ENCODE measurements around the gene PROSER2.
"Not testable (repeated sequence)": the region's sequence is repeated elsewhere in the genome, so short reads cannot be mapped to it uniquely, and the experiment has no call there.

Gene PROSER2

GRCh38 chr10:11886138-11886474, 63.0 kb downstream of the PROSER2 start:
- DNase-seq (ENCODE audit: low read depth): no peak

- no peak for DNase-seq (ENCODE audit: low read depth)
Observed at GRCh38 chr10:11886851-11887250, 63.7 kb downstream of the PROSER2 start.

GRCh38 chr10:11887381-11888227, 64.4 kb downstream of the PROSER2 start:
- no peak for DNase-seq (ENCODE audit: low read depth)

- not testable (repeated sequence) for DNase-seq (ENCODE audit: low read depth)
Observed at GRCh38 chr10:11889263-11889662, 66.1 kb downstream of the PROSER2 start.

- no peak for DNase-seq (ENCODE audit: low read depth)
Observed at GRCh38 chr10:11891776-11892486, 68.8 kb downstream of the PROSER2 start.

GRCh38 chr10:11893749-11894278, 70.7 kb downstream of the PROSER2 start:
- DNase-seq (ENCODE audit: low read depth): no peak

GRCh38 chr10:11894381-11895107, 71.4 kb downstream of the PROSER2 start:
- DNase-seq (ENCODE audit: low read depth): no peak

GRCh38 chr10:11895108-11895466, 71.9 kb downstream of the PROSER2 start:
- DNase-seq (ENCODE audit: low read depth): no peak

- no peak for DNase-seq (ENCODE audit: low read depth)
Observed at GRCh38 chr10:11895598-11895997, 72.4 kb downstream of the PROSER2 start.

- no peak for DNase-seq (ENCODE audit: low read depth)
Observed at GRCh38 chr10:11896549-11897200, 73.5 kb downstream of the PROSER2 start.

- DNase-seq (ENCODE audit: low read depth): no peak
Observed at GRCh38 chr10:11898033-11898371, 74.8 kb downstream of the PROSER2 start.

- DNase-seq (ENCODE audit: low read depth): no peak
Observed at GRCh38 chr10:11898372-11899066, 75.4 kb downstream of the PROSER2 start.

- DNase-seq (ENCODE audit: low read depth): no peak
Observed at GRCh38 chr10:11899067-11899876, 76.1 kb downstream of the PROSER2 start.

GRCh38 chr10:11901036-11901301, 77.8 kb downstream of the PROSER2 start:
- no peak for DNase-seq (ENCODE audit: low read depth)

GRCh38 chr10:11901454-11901832, 78.3 kb downstream of the PROSER2 start:
- no peak for DNase-seq (ENCODE audit: low read depth)

- no peak for DNase-seq (ENCODE audit: low read depth)
Observed at GRCh38 chr10:11901833-11902475, 78.8 kb downstream of the PROSER2 start.

GRCh38 chr10:11902646-11903045, 79.5 kb downstream of the PROSER2 start:
- no peak for DNase-seq (ENCODE audit: low read depth)

GRCh38 chr10:11906714-11907113, 83.6 kb downstream of the PROSER2 start:
- no peak for DNase-seq (ENCODE audit: low read depth)

GRCh38 chr10:11907914-11908313, 84.8 kb downstream of the PROSER2 start:
- DNase-seq (ENCODE audit: low read depth): no peak

- DNase-seq (ENCODE audit: low read depth): no peak
Observed at GRCh38 chr10:11908536-11908935, 85.4 kb downstream of the PROSER2 start.

GRCh38 chr10:11908991-11909390, 85.8 kb downstream of the PROSER2 start:
- DNase-seq (ENCODE audit: low read depth): no peak

All from stimulated activated CD8-positive, alpha-beta memory T cell treated with anti-CD3 and anti-CD28 coated beads, Interleukin-12 subunit alpha, Interleukin-12 subunit beta, amount 100 ng/mL, for 4 hours (primary cell).